SK-N-SH (cell line): ENCODE results near the gene C21orf91. TPM values are rescaled to one million over a fixed set of nuclear protein-coding genes. Genes with fewer than 3 reads are reported as not detected.

ENCODE experiments used
- CTCF ChIA-PET: fragments of 300-600, 350-600 bp; formaldehyde crosslinking; extraction: SDS; loops from one replicate; lab custom pipeline; 2021; lab: Yijun Ruan, JAX
- POLR2A ChIA-PET: fragments of 350-600 bp; sonication (Branson Sonifier 250); formaldehyde crosslinking; extraction: SDS; loops from one replicate; lab custom pipeline; 2020; ENCODE audit warnings: antibody characterized with exemption, inconsistent platforms; lab: Yijun Ruan, JAX
- DNase-seq: peaks from one replicate; pipeline ENCODE4 v3.0.0; 2012
- H2AFZ ChIP-seq: fragments of 200-600 bp; sonication (generic); 2 replicates; pipeline ENCODE4 v1.8.1; 2016; ENCODE audit warnings: antibody characterized with exemption, mild to moderate bottlenecking, low read depth
- H3F3A ChIP-seq: fragments of 200-600 bp; sonication (generic); replicated peaks from 2 replicates; pipeline ENCODE3; 2016; ENCODE audit warnings: antibody characterized with exemption, mild to moderate bottlenecking; ENCODE audit not compliant: insufficient read depth
- H3K27ac ChIP-seq, 2 experiments: fragments of 200-500 bp in 1 of 2; fragments of 200-600 bp in 1 of 2; sonication (Bioruptor generic) in 1 of 2; sonication (generic), shearing (Covaris generic) in 1 of 2; 2 replicates each; pipeline versions ENCODE4 v1.5.1 to v1.6.1; 2014 to 2016; ENCODE audit warnings: low read depth in 2 of 2, inconsistent platforms in 1 of 2, low read length in 1 of 2, mild to moderate bottlenecking in 1 of 2, mixed read lengths in 1 of 2
- H3K27me3 ChIP-seq: fragments of 200-600 bp; sonication (generic), shearing (Covaris generic); 2 replicates; pipeline ENCODE4 v1.6.1; 2016; ENCODE audit warnings: mixed run types; ENCODE audit not compliant: insufficient read depth
- H3K36me3 ChIP-seq, 2 experiments: fragments of 200-500 bp in 1 of 2; fragments of 200-600 bp in 1 of 2; sonication (Bioruptor generic) in 1 of 2; sonication (generic) in 1 of 2; replicated peaks in 1 of 2; 2 replicates each; pipeline versions ENCODE3 to v1.5.1; 2014 to 2016; ENCODE audit warnings: low read length in 1 of 2, mild to moderate bottlenecking in 1 of 2; ENCODE audit not compliant: insufficient read depth in 2 of 2, control insufficient read depth in 1 of 2
- H3K4me1 ChIP-seq, 2 experiments: fragments of 200-500 bp in 1 of 2; fragments of 200-600 bp in 1 of 2; sonication (Bioruptor generic) in 1 of 2; sonication (generic), shearing (Covaris generic) in 1 of 2; 2 replicates each; pipeline versions ENCODE4 v1.5.1 to v1.6.1; 2014 to 2016; ENCODE audit warnings: low read depth in 1 of 2, low read length in 1 of 2, mixed run types in 1 of 2; ENCODE audit not compliant: insufficient read depth in 2 of 2, control insufficient read depth in 1 of 2
- H3K4me2 ChIP-seq: fragments of 200-600 bp; sonication (generic), shearing (Covaris generic); 2 replicates; pipeline ENCODE4 v1.6.1; 2017; ENCODE audit warnings: mixed run types
- H3K4me3 ChIP-seq, 2 experiments: fragments of 200-500 bp in 1 of 2; fragments of 200-600 bp in 1 of 2; sonication (Bioruptor generic) in 1 of 2; sonication (generic), shearing (Covaris generic) in 1 of 2; 2 replicates each; pipeline versions ENCODE4 v1.5.1 to v1.8.1; 2014 to 2016; ENCODE audit warnings: low read depth in 2 of 2, inconsistent platforms in 1 of 2, low read length in 1 of 2, mild to moderate bottlenecking in 1 of 2, mixed read lengths in 1 of 2, moderate library complexity in 1 of 2
- H3K79me2 ChIP-seq: fragments of 200-600 bp; sonication (generic); 2 replicates; pipeline ENCODE4 v1.8.1; 2017; ENCODE audit warnings: mild to moderate bottlenecking; ENCODE audit not compliant: insufficient read depth
- H3K9ac ChIP-seq: fragments of 200-600 bp; sonication (generic); 2 replicates; pipeline ENCODE4 v1.6.1; 2017; ENCODE audit warnings: mixed run types
- H3K9me2 ChIP-seq: fragments of 200-600 bp; sonication (generic); 2 replicates; pipeline ENCODE4 v1.6.1; 2017; ENCODE audit warnings: mixed run types
- H3K9me3 ChIP-seq: fragments of 200-600 bp; sonication (generic); 2 replicates; pipeline ENCODE4 v1.6.1; 2017; ENCODE audit warnings: mixed run types, mild to moderate bottlenecking, moderate library complexity
- H4K20me1 ChIP-seq: fragments of 200-600 bp; sonication (generic); 2 replicates; pipeline ENCODE4 v1.6.1; 2017; ENCODE audit warnings: mild to moderate bottlenecking, mixed run types; ENCODE audit not compliant: insufficient read depth
- ELF1 ChIP-seq: IDR thresholded peaks from 2 replicates; pipeline ENCODE4 v1.4.0; 2012
- EP300 ChIP-seq, 2 experiments: IDR thresholded peaks; 2 replicates each; pipeline versions ENCODE4 v1.4.0 to v1.6.1; 2012; ENCODE audit warnings: borderline replicate concordance in 1 of 2, low read depth in 1 of 2, low read length in 1 of 2
- FOXJ3 ChIP-seq: sonication (generic); formaldehyde crosslinking; IDR thresholded peaks from 2 replicates; pipeline ENCODE4 v1.5.1; 2020; ENCODE audit warnings: mild to moderate bottlenecking, missing genetic modification reagents
- GABPA ChIP-seq: IDR thresholded peaks from 2 replicates; pipeline ENCODE4 v1.4.0; 2012; ENCODE audit warnings: low read depth, mild to moderate bottlenecking
- GATA2 ChIP-seq: sonication (generic); formaldehyde crosslinking; IDR thresholded peaks from 2 replicates; pipeline ENCODE4 v1.5.0; 2020; ENCODE audit warnings: mild to moderate bottlenecking, missing genetic modification reagents
- JUND ChIP-seq: IDR thresholded peaks from 2 replicates; pipeline ENCODE4 v1.4.0; 2012
- MXI1 ChIP-seq: IDR thresholded peaks from 2 replicates; pipeline ENCODE4 v1.6.1; 2012; ENCODE audit warnings: mild to moderate bottlenecking, low read depth, low read length, improper control_type of control experiment
- NFIC ChIP-seq: IDR thresholded peaks from 2 replicates; pipeline ENCODE4 v1.4.0; 2012; ENCODE audit warnings: borderline replicate concordance
- NRF1 ChIP-seq: IDR thresholded peaks from 2 replicates; pipeline ENCODE4 v1.6.1; 2012; ENCODE audit warnings: low read depth, mild to moderate bottlenecking, low read length
- PBX3 ChIP-seq: IDR thresholded peaks from 2 replicates; pipeline ENCODE4; 2012
- RAD21 ChIP-seq: IDR thresholded peaks from 2 replicates; pipeline ENCODE4 v1.6.1; 2012; ENCODE audit warnings: mild to moderate bottlenecking, low read length
- RCOR1 ChIP-seq: fragments of 150-350 bp; IDR thresholded peaks from 2 replicates; pipeline ENCODE4 v1.6.1; 2017; ENCODE audit warnings: antibody characterized with exemption, low read length
- RXRA ChIP-seq: IDR thresholded peaks from 2 replicates; pipeline ENCODE4 v1.4.0; 2012; ENCODE audit warnings: low read depth, mild to moderate bottlenecking, borderline replicate concordance
- SIN3A ChIP-seq: IDR thresholded peaks from 2 replicates; pipeline ENCODE4 v1.6.1; 2012; ENCODE audit warnings: low read depth, mild to moderate bottlenecking, low read length, moderate library complexity, borderline replicate concordance
- TAF1 ChIP-seq: IDR thresholded peaks from 2 replicates; pipeline ENCODE4 v1.6.1; 2012; ENCODE audit warnings: low read depth, mild to moderate bottlenecking, low read length, moderate library complexity, borderline replicate concordance
- TCF12 ChIP-seq: IDR thresholded peaks from 2 replicates; pipeline ENCODE4 v1.4.0; 2012
- USF1 ChIP-seq: IDR thresholded peaks from 2 replicates; pipeline ENCODE4 v1.4.0; 2012; ENCODE audit warnings: low read depth, borderline replicate concordance
- YY1 ChIP-seq: IDR thresholded peaks from 2 replicates; pipeline ENCODE4 v1.4.0; 2012; ENCODE audit warnings: low read depth, mild to moderate bottlenecking
- ZBTB33 ChIP-seq: IDR thresholded peaks from 2 replicates; pipeline ENCODE4 v1.4.0; 2012; ENCODE audit warnings: low read depth, borderline replicate concordance
- WGBS: methylation state at CpG from one replicate; pipeline ENCODE4 v1.1.6; 2017; ENCODE audit warnings: low lambda C conversion rate; 5-methylcytosine and 5-hydroxymethylcytosine counted together
- polyA plus RNA-seq, 3 experiments: library from polyadenylated mRNA; depleted of rRNA; stranded (reverse); fragments of >200 nt; gene quantifications; 2 replicates each; pipeline ENCODE4 v1.2.3, GENCODE V29; 2012

C21orf91 gene
- polyA plus RNA-seq, 1 of the 3 experiments (the other 2 are of a cell fraction): 2.2 TPM

- no peak overlapping the region for H3K9ac ChIP-seq
- no peaks in the 10 kb centered on the region for H3K4me1 ChIP-seq
- no peak overlapping the region for H3K27ac ChIP-seq
- no peaks in the 10 kb centered on the region for H3F3A ChIP-seq
- no peaks in the 10 kb centered on the region for H3K36me3 ChIP-seq
- no peak overlapping the region for H3K4me2 ChIP-seq
- WGBS: 5% methylated on average over 1 of the region's 1 CpG
- no peak overlapping the region for H2AFZ ChIP-seq
- DNase-seq: no peak
- POLR2A ChIA-PET: no interaction called here
- CTCF ChIA-PET: no interaction called here
- H3K79me2 ChIP-seq: no peaks in the 10 kb centered on the region
- no peak for TF ChIP-seq SIN3A
- no peak for TF ChIP-seq GATA2 (CRISPR knock-in tag)
- no peak for TF ChIP-seq FOXJ3 (CRISPR knock-in tag)
- TF ChIP-seq ZBTB33: no peak
- no peak for TF ChIP-seq NFIC
- TF ChIP-seq RCOR1: no peak
- no peak for TF ChIP-seq ELF1
- TF ChIP-seq JUND: no peak
- TF ChIP-seq GABPA: no peak
- no peak for TF ChIP-seq USF1
- no peaks in the 10 kb centered on the region for H4K20me1 ChIP-seq
- no peaks in the 10 kb centered on the region for H3K9me2 ChIP-seq
- no peak overlapping the region for H3K4me3 ChIP-seq
- H3K9me3 ChIP-seq: no peaks in the 10 kb centered on the region
- peaks cover 7% of the 10 kb centered on the region; the same call in 1 of the 2 replicates for H3K27me3 ChIP-seq
Measured at GRCh38 chr21:17859661-17860060, 40.5 kb upstream of the C21orf91 start.

- no peak overlapping the region for H3K9ac ChIP-seq
- no peak overlapping the region for H3K4me2 ChIP-seq
- WGBS: 11% methylated on average over 2 of the region's 2 CpGs
- ChIA-PET CTCF (no interaction called here), POLR2A (no interaction called here)
- no peaks in the 10 kb centered on the region for H3K36me3 ChIP-seq
- H3K27ac ChIP-seq: no peak overlapping the region
- no peaks in the 10 kb centered on the region for H3K4me1 ChIP-seq
- no peaks in the 10 kb centered on the region for H3K79me2 ChIP-seq
- DNase-seq: no peak
- H3F3A ChIP-seq: no peaks in the 10 kb centered on the region
- no peaks in the 10 kb centered on the region for H3K9me2 ChIP-seq
- no peaks in the 10 kb centered on the region for H4K20me1 ChIP-seq
- no peak overlapping the region for H3K4me3 ChIP-seq
- no peak for TF ChIP-seq RXRA
- H3K9me3 ChIP-seq: no peaks in the 10 kb centered on the region
- peaks cover 7% of the 10 kb centered on the region; the same call in 1 of the 2 replicates for H3K27me3 ChIP-seq
- no peak overlapping the region for H2AFZ ChIP-seq
Measured at GRCh38 chr21:17858747-17859146, 39.6 kb upstream of the C21orf91 start.

- WGBS: 12% methylated on average over 3 of the region's 3 CpGs
- Histone ChIP-seq H3K27ac (no peak overlapping the region), H3K36me3 (no peaks in the 10 kb centered on the region), H2AFZ (no peak overlapping the region), H3K79me2 (no peaks in the 10 kb centered on the region), H3K4me1 (no peaks in the 10 kb centered on the region), H3K4me3 (no peak overlapping the region)
- DNase-seq: no peak
- CTCF ChIA-PET: no interaction called here
- TF ChIP-seq TAF1 (no peak), GATA2 (CRISPR knock-in tag) (no peak), RCOR1 (no peak), RXRA (no peak), YY1 (no peak), PBX3 (no peak), GABPA (no peak), NFIC (no peak), TCF12 (no peak), SIN3A (no peak), JUND (no peak), RAD21 (no peak), EP300 (IDR thresholded peaks at IDR 0.05; ENCODE audit: borderline replicate concordance in 1 of 2, low read depth in 1 of 2, low read length in 1 of 2) (no peak), USF1 (no peak), FOXJ3 (CRISPR knock-in tag) (no peak), NRF1 (no peak), MXI1 (no peak)
- TF ChIP-seq, all 33 proteins: peak for 0
- Histone ChIP-seq H4K20me1 (no peaks in the 10 kb centered on the region), H3K9me3 (0 out of 2 replicates have a peak, but pooled peaks cover 8% of the 10 kb centered on the region), H3F3A (no peaks in the 10 kb centered on the region), H3K4me2 (no peak overlapping the region), H3K9ac (no peak overlapping the region), H3K9me2 (no peaks in the 10 kb centered on the region), H3K27me3 (peaks cover 11% of the 10 kb centered on the region; the same call in 1 of the 2 replicates)
- POLR2A ChIA-PET: no interaction called here
Measured at GRCh38 chr21:17854745-17855144, 35.6 kb upstream of the C21orf91 start.
